BE2C (cell line): ENCODE measurements around the gene RALGDS.

Experiments
- DNase-seq: peaks from one replicate; pipeline ENCODE4 v3.0.0-alpha.2; 2020
- H3K27me3 ChIP-seq: fragments of 250-450 bp; sonication (Bioruptor Pico); 2 replicates; pipeline ENCODE4 v1.5.1; 2020; ENCODE audit warnings: mild to moderate bottlenecking
- H3K36me3 ChIP-seq: fragments of 250-450 bp; sonication (Bioruptor Pico); 2 replicates; pipeline ENCODE4 v1.5.1; 2020; ENCODE audit warnings: mild to moderate bottlenecking
- H3K4me1 ChIP-seq: fragments of 250-450 bp; sonication (Bioruptor Pico); 2 replicates; pipeline ENCODE4 v1.5.1; 2020
- H3K4me3 ChIP-seq: 2 replicates; pipeline ENCODE4 v1.5.1; 2011; ENCODE audit warnings: low read depth, low read length
- H3K9me3 ChIP-seq: fragments of 250-450 bp; sonication (Bioruptor Pico); 2 replicates; pipeline ENCODE4 v1.5.1; 2020
- CTCF ChIP-seq: IDR thresholded peaks from 2 replicates; pipeline ENCODE4 v1.5.1; 2012; ENCODE audit warnings: mild to moderate bottlenecking, low read depth, low read length

Gene RALGDS

DNA sequence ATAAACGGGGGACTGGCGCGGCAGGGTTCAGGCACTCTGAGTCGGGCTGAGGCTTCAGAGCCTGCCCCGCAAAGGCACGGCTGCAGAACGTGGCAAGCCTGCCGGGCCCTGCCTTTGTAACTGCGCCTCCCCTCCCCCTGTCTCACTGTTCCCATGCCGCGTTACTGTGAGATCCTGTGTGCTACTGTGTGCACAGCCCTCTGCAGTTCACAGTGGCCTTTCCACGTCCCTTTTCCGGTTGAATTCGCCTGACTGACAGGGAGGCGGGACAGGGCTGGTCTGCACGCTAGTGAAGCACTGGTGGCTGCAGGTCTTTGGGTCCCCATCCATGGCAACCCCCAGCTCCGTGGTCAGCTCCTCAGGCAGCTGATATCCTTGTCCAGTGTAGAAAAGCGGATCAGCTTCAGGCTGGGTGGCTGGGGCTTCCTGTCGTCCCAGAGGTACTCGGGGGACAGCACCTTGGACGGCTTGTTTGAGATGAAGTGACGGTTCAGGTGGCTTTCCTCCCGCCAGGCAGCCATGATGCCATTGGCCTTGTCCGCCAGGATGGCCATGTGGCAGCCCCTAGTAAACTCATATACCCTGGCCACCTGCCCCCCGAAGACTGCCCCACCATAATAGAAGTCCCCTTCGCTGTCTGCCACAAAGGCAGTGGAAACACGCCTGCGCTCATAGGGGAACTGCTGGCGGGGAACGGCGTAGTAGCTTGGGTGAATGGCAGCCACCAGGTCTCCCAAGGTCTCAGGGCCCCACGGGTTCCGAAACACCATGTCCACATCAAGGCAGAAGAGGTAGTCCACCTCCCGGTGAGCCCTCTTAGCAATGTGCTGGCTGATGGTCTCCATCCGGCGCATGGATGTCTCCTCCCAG is 32.4 kb upstream of the RALGDS start:
- peak; percentile 65 for DNase-seq
- no peak for TF ChIP-seq CTCF
- Histone ChIP-seq H3K4me3 (no peak overlapping the region), H3K36me3 (no peaks in the 10 kb centered on the region), H3K27me3 (no peaks in the 10 kb centered on the region), H3K4me1 (peaks cover 5% of the 10 kb centered on the region), H3K9me3 (no peaks in the 10 kb centered on the region)

- TF ChIP-seq CTCF = no peak
- no peaks in the 10 kb centered on the region for H3K9me3 ChIP-seq
- no peaks in the 10 kb centered on the region for H3K36me3 ChIP-seq
- DNase-seq = no peak
- H3K27me3 ChIP-seq = no peaks in the 10 kb centered on the region
- no peak overlapping the region for H3K4me3 ChIP-seq
- H3K4me1 ChIP-seq = peaks cover 9% of the 10 kb centered on the region
Measured at GRCh38 chr9:133151601-133152525, 30.8 kb upstream of the RALGDS start.

DNA sequence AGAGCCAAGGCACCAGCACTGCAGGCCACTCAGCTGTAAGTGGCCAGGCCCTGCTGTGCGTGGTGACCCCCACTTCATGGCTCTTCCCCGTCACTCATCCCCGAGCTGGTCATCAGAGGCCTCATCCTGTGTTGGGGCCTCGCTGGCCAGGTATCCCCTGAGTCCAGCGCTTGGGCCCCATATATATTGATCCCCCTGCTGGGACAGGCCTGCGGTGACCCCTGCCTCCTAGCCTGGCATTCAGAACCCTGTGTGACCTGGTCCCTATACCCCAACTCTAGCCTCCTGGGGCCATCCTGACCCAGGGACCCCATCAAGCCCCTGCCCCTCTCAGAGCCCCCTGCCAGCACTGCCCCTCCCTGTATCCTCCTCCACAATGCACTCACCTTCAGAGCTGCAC is 30.0 kb upstream of the RALGDS start:
- DNase-seq = no peak
- no peak for TF ChIP-seq CTCF
- H3K9me3 ChIP-seq = no peaks in the 10 kb centered on the region
- H3K4me1 ChIP-seq = peaks cover 9% of the 10 kb centered on the region
- H3K27me3 ChIP-seq = no peaks in the 10 kb centered on the region
- no peaks in the 10 kb centered on the region for H3K36me3 ChIP-seq
- H3K4me3 ChIP-seq = no peak overlapping the region

GRCh38 chr9:133149130-133150015 is 28.3 kb upstream of the RALGDS start:
- TF ChIP-seq CTCF = peak; percentile 16; the same call in 1 of the 2 replicates
- peaks cover 15% of the 10 kb centered on the region for H3K4me1 ChIP-seq
- H3K36me3 ChIP-seq = no peaks in the 10 kb centered on the region
- no peaks in the 10 kb centered on the region for H3K9me3 ChIP-seq
- H3K27me3 ChIP-seq = no peaks in the 10 kb centered on the region
- DNase-seq = peak; percentile 93
- peak overlapping the region; percentile 45 for H3K4me3 ChIP-seq

GRCh38 chr9:133148199-133149129 is 27.4 kb upstream of the RALGDS start:
- peak overlapping the region; percentile 69 for H3K4me3 ChIP-seq
- H3K27me3 ChIP-seq = no peaks in the 10 kb centered on the region
- peaks cover 18% of the 10 kb centered on the region for H3K4me1 ChIP-seq
- peak; percentile 48 for DNase-seq
- H3K36me3 ChIP-seq = no peaks in the 10 kb centered on the region
- no peaks in the 10 kb centered on the region for H3K9me3 ChIP-seq
- TF ChIP-seq CTCF = no peak
